ENCODE measurements around the gene HOXA7.

The HOXA7 gene

DNA sequence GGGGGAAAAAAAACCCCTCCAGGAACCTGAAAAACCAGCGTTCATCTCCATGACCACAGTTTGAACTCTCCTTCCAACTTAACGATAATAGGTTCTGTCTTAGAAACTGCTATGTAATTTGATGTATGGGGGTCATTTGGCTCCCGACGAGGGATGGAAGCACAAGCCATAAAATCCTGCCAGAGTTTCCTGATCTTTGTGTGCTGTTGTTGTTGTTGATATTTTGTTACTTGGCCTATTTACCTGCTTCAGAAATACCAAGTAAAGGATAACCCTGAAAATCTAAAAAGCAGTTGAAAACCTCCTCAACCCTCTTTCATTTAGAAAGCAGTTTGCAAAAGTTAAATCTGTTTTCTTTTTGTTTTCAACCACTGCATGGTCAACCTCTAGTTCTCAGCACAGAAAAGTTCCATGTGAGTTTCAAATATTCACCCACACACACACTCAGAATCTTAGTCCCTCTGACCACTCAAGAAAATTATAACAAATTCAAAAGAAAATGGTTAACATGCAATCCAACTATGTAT, 44.7 kb downstream of the HOXA7 start:
- Histone ChIP-seq H3K4me3 (ENCODE audit: low read length) (no peak overlapping the region), H4K20me1 (ENCODE audit: insufficient read depth, low read length) (no peaks in the 10 kb centered on the region), H2AFZ (ENCODE audit: low read length) (no peak overlapping the region), H3K79me2 (ENCODE audit: low read length) (no peaks in the 10 kb centered on the region), H3K9me2 (replicated peaks; ENCODE audit: insufficient read depth, low read length) (no peaks in the 10 kb centered on the region), H3F3A (ENCODE audit: insufficient read depth, low read length) (no peaks in the 10 kb centered on the region), H3K4me1 (ENCODE audit: low read length) (no peaks in the 10 kb centered on the region), H3K36me3 (replicated peaks; ENCODE audit: insufficient read depth, low read length) (no peaks in the 10 kb centered on the region), H3K9ac (ENCODE audit: low read length) (no peak overlapping the region), H3K4me2 (ENCODE audit: low read depth, low read length) (no peak overlapping the region), H3K9me3 (replicated peaks; ENCODE audit: insufficient read depth, low read length) (no peaks in the 10 kb centered on the region), H3K27me3 (replicated peaks; ENCODE audit: insufficient read depth, low read length) (peaks cover 32% of the 10 kb centered on the region), H3K27ac (ENCODE audit: low read length) (no peak overlapping the region)
- no peak for DNase-seq
- no peak for TF ChIP-seq EZH2phosphoT487 (IDR thresholded peaks at IDR 0.05; ENCODE audit: low read length)

DNA sequence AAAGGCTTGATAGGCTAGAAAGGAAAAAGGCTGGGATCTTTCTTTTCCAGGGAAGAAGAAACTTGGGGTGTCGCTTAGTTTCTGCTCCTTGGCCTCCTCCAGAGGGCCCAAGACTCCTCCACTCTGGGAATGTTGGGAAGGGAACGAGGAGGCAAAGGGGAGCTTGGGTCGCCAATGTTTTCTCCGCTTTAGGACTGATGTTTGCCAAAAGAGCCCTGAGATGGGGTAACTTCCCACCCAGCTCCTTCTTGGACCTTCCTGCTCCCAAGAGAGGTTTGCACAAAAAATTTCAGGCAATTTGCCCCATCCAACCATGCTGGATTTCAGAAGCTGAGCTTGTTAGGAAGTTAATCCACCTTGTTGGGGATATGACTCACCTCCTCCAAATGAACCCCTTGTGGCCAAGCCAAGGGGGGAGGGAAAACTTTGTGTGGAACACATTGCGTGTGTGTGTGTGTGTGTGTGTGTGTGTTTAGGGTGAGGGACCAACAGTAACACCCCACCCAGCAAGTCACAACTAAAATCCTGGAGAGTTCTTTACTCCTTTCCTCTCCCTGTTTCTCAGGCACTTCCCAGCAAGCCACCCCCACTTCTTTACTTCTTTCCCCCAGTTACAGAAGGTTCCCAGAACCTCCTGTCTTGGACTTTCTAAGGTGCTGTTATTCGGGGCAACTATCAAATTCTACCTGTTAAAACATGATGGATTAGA, 45.3 kb downstream of the HOXA7 start:
- Histone ChIP-seq H4K20me1 (ENCODE audit: insufficient read depth, low read length) (no peaks in the 10 kb centered on the region), H3K9ac (ENCODE audit: low read length) (no peak overlapping the region), H3F3A (ENCODE audit: insufficient read depth, low read length) (no peaks in the 10 kb centered on the region), H3K36me3 (replicated peaks; ENCODE audit: insufficient read depth, low read length) (no peaks in the 10 kb centered on the region), H3K9me2 (replicated peaks; ENCODE audit: insufficient read depth, low read length) (no peaks in the 10 kb centered on the region), H3K27ac (ENCODE audit: low read length) (no peak overlapping the region), H3K27me3 (replicated peaks; ENCODE audit: insufficient read depth, low read length) (peaks cover 37% of the 10 kb centered on the region), H3K79me2 (ENCODE audit: low read length) (no peaks in the 10 kb centered on the region), H3K4me2 (ENCODE audit: low read depth, low read length) (no peak overlapping the region), H3K4me3 (ENCODE audit: low read length) (no peak overlapping the region), H3K9me3 (replicated peaks; ENCODE audit: insufficient read depth, low read length) (no peaks in the 10 kb centered on the region), H2AFZ (ENCODE audit: low read length) (no peak overlapping the region), H3K4me1 (ENCODE audit: low read length) (no peaks in the 10 kb centered on the region)
- no peak for DNase-seq
- no peak for TF ChIP-seq EZH2phosphoT487 (IDR thresholded peaks at IDR 0.05; ENCODE audit: low read length)

DNA sequence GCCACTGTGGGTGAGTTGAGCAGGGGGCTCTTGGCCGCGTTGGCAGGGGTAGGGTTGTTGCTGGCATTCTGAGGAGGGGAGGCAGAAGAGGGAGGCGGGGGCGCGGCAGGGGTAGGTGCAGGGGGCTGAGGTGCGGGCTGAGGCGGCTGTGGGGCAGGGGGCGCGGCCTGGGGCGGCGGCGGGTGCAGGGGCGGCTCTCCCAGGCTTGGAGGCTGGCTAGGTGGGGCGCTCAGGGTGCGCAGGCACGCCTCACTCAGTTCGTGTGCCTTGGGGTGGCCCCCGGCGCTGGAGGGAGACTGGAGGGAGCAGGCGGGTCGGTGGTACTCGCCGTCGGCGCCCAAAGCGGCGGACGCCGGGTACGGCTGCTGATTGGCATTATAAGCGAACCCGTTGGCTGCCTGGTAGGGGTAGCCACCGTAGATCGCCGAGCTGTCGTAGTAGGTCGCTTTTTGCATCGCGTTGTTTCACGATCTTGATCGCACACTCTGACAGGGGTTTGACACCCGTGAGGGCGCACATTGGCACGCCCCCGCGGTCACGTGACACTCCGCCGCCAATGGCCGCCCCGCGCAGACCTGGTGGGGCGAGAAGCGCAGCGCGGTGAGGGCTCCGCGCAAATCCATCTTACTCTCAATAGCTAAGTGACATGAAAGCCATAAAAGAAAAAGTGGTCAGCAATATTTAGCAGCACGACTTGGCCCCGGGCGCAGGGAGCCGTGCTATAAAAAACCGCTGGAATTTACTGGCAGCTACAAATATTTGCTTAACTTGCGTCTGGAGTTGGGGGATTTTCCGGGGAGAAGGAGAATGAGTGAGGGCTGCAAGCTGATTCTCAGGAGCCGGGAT, 46.1 kb downstream of the HOXA7 start:
- no peak overlapping the region for H3K4me2 ChIP-seq (ENCODE audit: low read depth, low read length)
- H2AFZ ChIP-seq (ENCODE audit: low read length): no peak overlapping the region
- no peaks in the 10 kb centered on the region for H4K20me1 ChIP-seq (ENCODE audit: insufficient read depth, low read length)
- H3F3A ChIP-seq (ENCODE audit: insufficient read depth, low read length): no peaks in the 10 kb centered on the region
- peaks cover 37% of the 10 kb centered on the region for H3K27me3 ChIP-seq (replicated peaks; ENCODE audit: insufficient read depth, low read length)
- no peaks in the 10 kb centered on the region for H3K9me3 ChIP-seq (replicated peaks; ENCODE audit: insufficient read depth, low read length)
- no peak for DNase-seq
- H3K4me1 ChIP-seq (ENCODE audit: low read length): no peaks in the 10 kb centered on the region
- H3K4me3 ChIP-seq (ENCODE audit: low read length): no peak overlapping the region
- no peaks in the 10 kb centered on the region for H3K79me2 ChIP-seq (ENCODE audit: low read length)
- no peaks in the 10 kb centered on the region for H3K9me2 ChIP-seq (replicated peaks; ENCODE audit: insufficient read depth, low read length)
- no peak overlapping the region for H3K27ac ChIP-seq (ENCODE audit: low read length)
- no peaks in the 10 kb centered on the region for H3K36me3 ChIP-seq (replicated peaks; ENCODE audit: insufficient read depth, low read length)
- TF ChIP-seq, protein P1, sequence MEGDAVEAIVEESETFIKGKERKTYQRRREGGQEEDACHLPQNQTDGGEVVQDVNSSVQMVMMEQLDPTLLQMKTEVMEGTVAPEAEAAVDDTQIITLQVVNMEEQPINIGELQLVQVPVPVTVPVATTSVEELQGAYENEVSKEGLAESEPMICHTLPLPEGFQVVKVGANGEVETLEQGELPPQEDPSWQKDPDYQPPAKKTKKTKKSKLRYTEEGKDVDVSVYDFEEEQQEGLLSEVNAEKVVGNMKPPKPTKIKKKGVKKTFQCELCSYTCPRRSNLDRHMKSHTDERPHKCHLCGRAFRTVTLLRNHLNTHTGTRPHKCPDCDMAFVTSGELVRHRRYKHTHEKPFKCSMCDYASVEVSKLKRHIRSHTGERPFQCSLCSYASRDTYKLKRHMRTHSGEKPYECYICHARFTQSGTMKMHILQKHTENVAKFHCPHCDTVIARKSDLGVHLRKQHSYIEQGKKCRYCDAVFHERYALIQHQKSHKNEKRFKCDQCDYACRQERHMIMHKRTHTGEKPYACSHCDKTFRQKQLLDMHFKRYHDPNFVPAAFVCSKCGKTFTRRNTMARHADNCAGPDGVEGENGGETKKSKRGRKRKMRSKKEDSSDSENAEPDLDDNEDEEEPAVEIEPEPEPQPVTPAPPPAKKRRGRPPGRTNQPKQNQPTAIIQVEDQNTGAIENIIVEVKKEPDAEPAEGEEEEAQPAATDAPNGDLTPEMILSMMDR (IDR thresholded peaks at IDR 0.05; ENCODE audit: low read length): no peak
- TF ChIP-seq EZH2 (optimal IDR thresholded peaks at IDR 0.05; ENCODE audit: low read depth, low read length): no peak
- no peak for TF ChIP-seq EZH2phosphoT487 (IDR thresholded peaks at IDR 0.05; ENCODE audit: low read length)
- H3K9ac ChIP-seq (ENCODE audit: low read length): no peak overlapping the region

DNA sequence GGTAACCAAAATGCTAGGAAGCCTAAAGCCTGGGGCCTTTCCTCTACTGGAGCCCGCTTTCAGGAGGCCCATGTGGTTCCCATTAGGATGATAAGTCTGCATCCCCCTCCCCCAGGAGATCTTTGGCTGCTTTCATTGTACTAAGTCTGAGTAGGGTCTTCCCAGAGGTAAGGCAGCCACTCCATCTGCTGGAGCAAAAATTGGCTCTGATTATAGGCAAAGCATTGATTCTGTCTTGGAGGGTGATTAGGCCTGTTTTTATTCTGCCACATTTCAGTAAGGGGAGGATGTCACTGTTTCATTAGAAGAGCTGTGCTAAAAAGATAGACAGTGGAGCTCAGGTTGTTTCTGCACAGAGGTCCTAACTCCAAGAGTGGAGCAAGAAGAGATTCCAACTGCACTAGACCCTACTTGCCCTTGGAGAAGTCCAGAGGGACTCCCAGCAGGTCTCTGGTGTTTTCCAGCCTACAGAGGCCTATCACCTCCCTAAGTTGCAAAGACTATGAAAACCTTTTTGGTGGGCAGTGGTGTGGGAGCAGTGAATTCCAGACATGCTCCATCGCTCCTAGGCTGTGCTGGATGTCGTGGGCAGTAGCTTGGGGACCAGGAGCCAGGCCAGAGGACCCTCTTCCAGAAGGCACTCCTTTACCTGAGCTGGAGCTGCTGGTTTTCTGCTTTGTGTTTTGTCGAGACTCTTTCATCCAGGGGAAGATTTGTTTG, 46.8 kb downstream of the HOXA7 start:
- H3K9ac ChIP-seq (ENCODE audit: low read length): no peak overlapping the region
- H3K36me3 ChIP-seq (replicated peaks; ENCODE audit: insufficient read depth, low read length): no peaks in the 10 kb centered on the region
- no peak overlapping the region for H3K27ac ChIP-seq (ENCODE audit: low read length)
- no peaks in the 10 kb centered on the region for H3K9me2 ChIP-seq (replicated peaks; ENCODE audit: insufficient read depth, low read length)
- H4K20me1 ChIP-seq (ENCODE audit: insufficient read depth, low read length): no peaks in the 10 kb centered on the region
- peaks cover 39% of the 10 kb centered on the region for H3K27me3 ChIP-seq (replicated peaks; ENCODE audit: insufficient read depth, low read length)
- H3K9me3 ChIP-seq (replicated peaks; ENCODE audit: insufficient read depth, low read length): no peaks in the 10 kb centered on the region
- TF ChIP-seq EZH2 (optimal IDR thresholded peaks at IDR 0.05; ENCODE audit: low read depth, low read length): no peak
- TF ChIP-seq, protein P1 (IDR thresholded peaks at IDR 0.05; ENCODE audit: low read length): no peak
- TF ChIP-seq EZH2phosphoT487 (IDR thresholded peaks at IDR 0.05; ENCODE audit: low read length): no peak
- no peaks in the 10 kb centered on the region for H3F3A ChIP-seq (ENCODE audit: insufficient read depth, low read length)
- H3K4me2 ChIP-seq (ENCODE audit: low read depth, low read length): no peak overlapping the region
- no peaks in the 10 kb centered on the region for H3K4me1 ChIP-seq (ENCODE audit: low read length)
- H3K79me2 ChIP-seq (ENCODE audit: low read length): no peaks in the 10 kb centered on the region
- DNase-seq: no peak
- H2AFZ ChIP-seq (ENCODE audit: low read length): no peak overlapping the region
- no peak overlapping the region for H3K4me3 ChIP-seq (ENCODE audit: low read length)
